Astrocyte of the cerebellum (primary cell): ENCODE results near the gene QPRT.
A peak's percentile ranks its signal among the peaks of the same experiment; 100 is the strongest.
"Not testable (repeated sequence)": the region's sequence is repeated elsewhere in the genome, so short reads cannot be mapped to it uniquely, and the experiment has no call there.

Experiments used
- DNase-seq: peaks from one replicate; pipeline ENCODE4 v3.0.0-alpha.2; 2011; ENCODE audit warnings: low read depth
- H3K4me3 ChIP-seq: 2 replicates; pipeline ENCODE4 v1.5.1; 2011; ENCODE audit warnings: mild to moderate bottlenecking, low read depth, low read length, moderate library complexity
- CTCF ChIP-seq: IDR thresholded peaks from 2 replicates; pipeline ENCODE4 v1.5.1; 2012; ENCODE audit warnings: low read length, low read depth, moderate library complexity, mild to moderate bottlenecking; ENCODE audit errors: missing control alignments
- in situ Hi-C: cut with HindIII; loops from 2 replicates; pipeline ENCODE4 v1.10.0; 2017; ENCODE audit warnings: low sequenced_read_pairs

QPRT gene

GRCh38 chr16:29719063-29719462 lies 40.1 kb downstream of the QPRT start:
- no peak for TF ChIP-seq CTCF
- in situ Hi-C loops = no loop called here
- H3K4me3 ChIP-seq = no peak overlapping the region
- no peak for DNase-seq

- H3K4me3 ChIP-seq = no peak overlapping the region
- in situ Hi-C loops = no loop called here
- TF ChIP-seq CTCF = no peak
- DNase-seq = no peak
Measured at GRCh38 chr16:29720703-29721102, 41.7 kb downstream of the QPRT start.

GRCh38 chr16:29721167-29721879 lies 42.3 kb downstream of the QPRT start:
- in situ Hi-C loops, H3K4me3 ChIP-seq: not testable (repeated sequence)
- TF ChIP-seq CTCF = peak; percentile 59
- DNase-seq = peak; percentile 28

GRCh38 chr16:29726845-29727377 lies 47.9 kb downstream of the QPRT start:
- TF ChIP-seq CTCF = no peak
- DNase-seq = no peak
- in situ Hi-C loops = no loop called here
- no peak overlapping the region for H3K4me3 ChIP-seq

GRCh38 chr16:29727452-29727851 lies 48.5 kb downstream of the QPRT start:
- TF ChIP-seq CTCF = no peak
- H3K4me3 ChIP-seq = no peak overlapping the region
- DNase-seq = no peak
- in situ Hi-C loops = no loop called here

GRCh38 chr16:29729116-29729521 lies 50.1 kb downstream of the QPRT start:
- TF ChIP-seq CTCF = peak; percentile 77
- DNase-seq = peak; percentile 18
- in situ Hi-C loops = no loop called here
- H3K4me3 ChIP-seq = no peak overlapping the region
